Loucy (cell line): ENCODE measurements around the gene GLT8D1.

Experiments
- CTCF ChIP-seq: fragments of 200-600 bp; sonication (generic); conservative IDR thresholded peaks from 2 replicates; pipeline ENCODE4 v1.5.1; 2014; ENCODE audit warnings: mild to moderate bottlenecking, antibody characterized with exemption, low read length
- EZH2phosphoT487 ChIP-seq: fragments of 200-600 bp; IDR thresholded peaks from 2 replicates; pipeline ENCODE4 v1.6.1; 2018; ENCODE audit warnings: antibody characterized with exemption, mild to moderate bottlenecking, moderate library complexity, borderline replicate concordance

- TF ChIP-seq CTCF = no peak
- no peak for TF ChIP-seq EZH2phosphoT487
These were observed at the start of gene GLT8D1, which contains the start of gene SPCS1 for GRCh38 chr3:52705688-52706686.
